HCT116 (cell line): ENCODE results near the gene CIAO2B. TPM values are rescaled to one million over a fixed set of nuclear protein-coding genes. Genes with fewer than 3 reads are reported as not detected.

Source experiments
- ATAC-seq: fragments of 200-7000 bp; cut with Tn5 transposase; 2 replicates; pipeline ENCODE4 v1.9.1; 2020; ENCODE audit warnings: mild to moderate bottlenecking, moderate library complexity
- BruUV-seq: library from RNA; stranded (reverse); fragments of 400-500 nt; replicated peaks from 2 replicates; lab custom pipeline; 2021; lab: Mats Ljungman, UMichigan
- CTCF ChIA-PET: fragments of 300-600 bp; sonication (Branson Sonifier 250); formaldehyde crosslinking; loops from one replicate; lab custom pipeline; 2021; ENCODE audit warnings: antibody characterized with exemption; lab: Charles Lee
- POLR2A ChIA-PET: fragments of 300-600, 350-600 bp; sonication (Branson Sonifier 250); formaldehyde crosslinking; loops from one replicate; lab custom pipeline; 2021; ENCODE audit warnings: antibody characterized with exemption; lab: Charles Lee
- RAD21 ChIA-PET, 2 experiments: fragments of 300-600 bp; sonication (Branson Sonifier 250); formaldehyde crosslinking; loops; one replicate each; lab custom pipeline; 2023; ENCODE audit warnings: low total read pairs in 2 of 2; ENCODE audit not compliant: uncharacterized antibody in 2 of 2, unreplicated experiment in 2 of 2, low non-redundant PET in 1 of 2; lab: Charles Lee
- DNase-seq: peaks from one replicate; pipeline ENCODE4 v3.0.0-alpha.2; 2010; ENCODE audit warnings: low read depth, low spot score
- H2AFZ ChIP-seq: fragments of 200-600 bp; shearing (Covaris generic), sonication (generic); 2 replicates; pipeline ENCODE4 v1.6.1; 2017; ENCODE audit warnings: low read depth, mixed run types, mixed read lengths, antibody characterized with exemption, low read length; ENCODE audit not compliant: poor library complexity, severe bottlenecking
- H3K27ac ChIP-seq: 2 replicates; pipeline ENCODE4 v1.5.1; 2012; ENCODE audit warnings: low read depth, low read length
- H3K27me3 ChIP-seq: fragments of 200-600 bp; sonication (generic); 2 replicates; pipeline ENCODE4 v1.6.1; 2016; ENCODE audit warnings: mixed run types, low read length, mixed read lengths; ENCODE audit not compliant: insufficient read depth
- H3K36me3 ChIP-seq, 2 experiments: fragments of 200-500 bp in 1 of 2; fragments of 200-600 bp in 1 of 2; sonication (Bioruptor generic) in 1 of 2; sonication (generic) in 1 of 2; 2 replicates each; pipeline versions ENCODE4 v1.5.1 to v1.6.1; 2014 to 2016; ENCODE audit warnings: low read length in 2 of 2, inconsistent platforms in 1 of 2, mixed read lengths in 1 of 2, mixed run types in 1 of 2; ENCODE audit not compliant: insufficient read depth in 2 of 2, control insufficient read depth in 1 of 2
- H3K4me1 ChIP-seq, 2 experiments: fragments of 200-600 bp in 1 of 2; sonication (generic) in 1 of 2; 2 replicates each; pipeline versions ENCODE4 v1.5.1 to v1.6.1; 2012 to 2017; ENCODE audit warnings: low read length in 2 of 2, inconsistent platforms in 1 of 2, mild to moderate bottlenecking in 1 of 2, mixed read lengths in 1 of 2, mixed run types in 1 of 2, moderate library complexity in 1 of 2; ENCODE audit not compliant: insufficient read depth in 2 of 2, control insufficient read depth in 1 of 2
- H3K4me2 ChIP-seq: fragments of 200-600 bp; sonication (generic); 2 replicates; pipeline ENCODE4 v1.6.1; 2017; ENCODE audit warnings: mixed run types, low read length, mixed read lengths
- H3K4me3 ChIP-seq, 2 experiments: fragments of 200-600 bp in 1 of 2; sonication (generic) in 1 of 2; replicated peaks in 1 of 2; 2 replicates each; pipeline ENCODE4 v1.5.1; 2011 to 2016; ENCODE audit warnings: low read length in 2 of 2, control low read depth in 1 of 2, low read depth in 1 of 2, mild to moderate bottlenecking in 1 of 2, mixed read lengths in 1 of 2, mixed run types in 1 of 2
- H3K79me2 ChIP-seq: fragments of 200-600 bp; sonication (generic); 2 replicates; pipeline ENCODE4 v1.6.1; 2017; ENCODE audit warnings: mild to moderate bottlenecking, mixed run types, low read length, moderate library complexity, mixed read lengths; ENCODE audit not compliant: insufficient read depth
- H3K9ac ChIP-seq: fragments of 200-600 bp; sonication (generic); 2 replicates; pipeline ENCODE4 v1.6.1; 2016; ENCODE audit warnings: low read length, mixed read lengths
- H3K9me2 ChIP-seq: fragments of 200-600 bp; sonication (generic), shearing (Covaris generic); 2 replicates; pipeline ENCODE4 v1.6.1; 2017; ENCODE audit warnings: mixed run types, mild to moderate bottlenecking, moderate library complexity; ENCODE audit not compliant: insufficient read depth
- H3K9me3 ChIP-seq, 2 experiments: fragments of 200-500 bp in 1 of 2; fragments of 200-600 bp in 1 of 2; sonication (Bioruptor generic) in 1 of 2; sonication (generic) in 1 of 2; 2 replicates each; pipeline ENCODE4 v1.6.1; 2014 to 2017; ENCODE audit warnings: low read length in 2 of 2, mixed read lengths in 2 of 2, inconsistent platforms in 1 of 2, low read depth in 1 of 2, mild to moderate bottlenecking in 1 of 2, mixed run types in 1 of 2, moderate library complexity in 1 of 2; ENCODE audit not compliant: control insufficient read depth in 1 of 2, insufficient read depth in 1 of 2
- H4K20me1 ChIP-seq: fragments of 200-600 bp; sonication (generic), shearing (Covaris generic); 2 replicates; pipeline ENCODE4 v1.6.1; 2017; ENCODE audit warnings: mixed run types, mild to moderate bottlenecking, moderate library complexity; ENCODE audit not compliant: insufficient read depth
- CEBPB ChIP-seq: IDR thresholded peaks from 2 replicates; pipeline ENCODE4 v1.6.1; 2012; ENCODE audit warnings: low read depth
- EGR1 ChIP-seq: IDR thresholded peaks from 2 replicates; pipeline ENCODE4 v1.6.1; 2012; ENCODE audit warnings: low read depth
- EZH2phosphoT487 ChIP-seq: fragments of 200-600 bp; IDR thresholded peaks from 2 replicates; pipeline ENCODE4 v1.6.1; 2018; ENCODE audit warnings: antibody characterized with exemption, borderline replicate concordance
- FOSL1 ChIP-seq: IDR thresholded peaks from 2 replicates; pipeline ENCODE4 v1.6.1; 2012; ENCODE audit warnings: low read depth
- REST ChIP-seq: IDR thresholded peaks from 2 replicates; pipeline ENCODE4 v1.6.1; 2012; ENCODE audit warnings: low read depth
- SP1 ChIP-seq: IDR thresholded peaks from 2 replicates; pipeline ENCODE4 v1.6.1; 2012; ENCODE audit warnings: low read depth
- SRF ChIP-seq: IDR thresholded peaks from 2 replicates; pipeline ENCODE4 v1.6.1; 2012; ENCODE audit warnings: low read depth
- ZFX ChIP-seq: fragments of 450-650 bp; IDR thresholded peaks from 2 replicates; pipeline ENCODE4 v1.6.1; 2017
- ZNF274 ChIP-seq: fragments of 200-500 bp; sonication (Bioruptor generic); IDR thresholded peaks from 2 replicates; pipeline ENCODE4 v1.6.1; 2014; ENCODE audit warnings: mild to moderate bottlenecking, low read depth, low read length, inconsistent platforms
- intact Hi-C: fragments of 100-400 bp; cut with micrococcal nuclease; formaldehyde crosslinking; loops from 2 replicates; pipeline ENCODE4 v1.10.0; 2022
- total RNA-seq: library from RNA; stranded (reverse); gene quantifications from one replicate; pipeline ENCODE4 v1.2.1, GENCODE V29; 2021; ENCODE audit not compliant: unreplicated experiment
- TF ChIP-seq, protein P1 (sequence below): IDR thresholded peaks from 2 replicates; pipeline ENCODE4 v1.6.1; 2011; ENCODE audit warnings: mild to moderate bottlenecking, low read length, moderate library complexity; ENCODE audit not compliant: insufficient replicate concordance; ENCODE audit errors: extremely low read depth
- TF ChIP-seq, protein P2 (sequence below): IDR thresholded peaks from 2 replicates; pipeline ENCODE4 v1.6.1; 2012

The CIAO2B gene
- total RNA-seq, 1 experiment from 2014 or later, result 113 TPM

GRCh38 chr16:66936462-66936861, 2.3 kb upstream of the CIAO2B start (continued):
- TF ChIP-seq REST (no peak), CEBPB (no peak), SP1 (no peak), FOSL1 (no peak)
- TF ChIP-seq, protein P1, sequence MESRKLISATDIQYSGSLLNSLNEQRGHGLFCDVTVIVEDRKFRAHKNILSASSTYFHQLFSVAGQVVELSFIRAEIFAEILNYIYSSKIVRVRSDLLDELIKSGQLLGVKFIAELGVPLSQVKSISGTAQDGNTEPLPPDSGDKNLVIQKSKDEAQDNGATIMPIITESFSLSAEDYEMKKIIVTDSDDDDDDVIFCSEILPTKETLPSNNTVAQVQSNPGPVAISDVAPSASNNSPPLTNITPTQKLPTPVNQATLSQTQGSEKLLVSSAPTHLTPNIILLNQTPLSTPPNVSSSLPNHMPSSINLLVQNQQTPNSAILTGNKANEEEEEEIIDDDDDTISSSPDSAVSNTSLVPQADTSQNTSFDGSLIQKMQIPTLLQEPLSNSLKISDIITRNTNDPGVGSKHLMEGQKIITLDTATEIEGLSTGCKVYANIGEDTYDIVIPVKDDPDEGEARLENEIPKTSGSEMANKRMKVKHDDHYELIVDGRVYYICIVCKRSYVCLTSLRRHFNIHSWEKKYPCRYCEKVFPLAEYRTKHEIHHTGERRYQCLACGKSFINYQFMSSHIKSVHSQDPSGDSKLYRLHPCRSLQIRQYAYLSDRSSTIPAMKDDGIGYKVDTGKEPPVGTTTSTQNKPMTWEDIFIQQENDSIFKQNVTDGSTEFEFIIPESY, result no peak

GRCh38 chr16:66935314-66936011, 1.3 kb upstream of the CIAO2B start, which contains the start of gene CES2:
TSS of gene CES2 (plus strand) at chr16:66935516. CDS start at chr16:66935636, 120 bp downstream.
- POLR2A ChIA-PET, result no interaction called here
- no peak for DNase-seq
- H3K9ac ChIP-seq, result peak within 1 kb of the TSS; percentile 98
- no peak within 1 kb of the TSS for H2AFZ ChIP-seq
- no peaks in the 10 kb centered on the region for H3K27me3 ChIP-seq
- ATAC-seq, result peak; percentile 39
- CTCF ChIA-PET, result no interaction called here
- peak within 1 kb of the TSS; percentile 95 for H3K27ac ChIP-seq
- H4K20me1 ChIP-seq, result no peaks in the 10 kb centered on the region
- intact Hi-C loops, result no loop called here
- H3K4me3 ChIP-seq, result peak within 1 kb of the TSS; percentile 99
- no peaks in the 10 kb centered on the region for H3K9me2 ChIP-seq
- peaks cover 0 to 26% of the 10 kb centered on the region in 2 experiments; a peak in 3 of 4 replicates for H3K4me1 ChIP-seq
- RAD21 ChIA-PET, result no interaction called here
- H3K36me3 ChIP-seq, result peaks cover 14 to 28% of the 10 kb centered on the region in 2 experiments; a peak in 3 of 4 replicates
- peaks cover 62% of the 10 kb centered on the region for H3K79me2 ChIP-seq
- peak within 1 kb of the TSS; percentile 97 for H3K4me2 ChIP-seq
- H3K9me3 ChIP-seq, result no peaks in the 10 kb centered on the region
- BruUV-seq, result no TSS peak
- no peak for TF ChIP-seq SP1
- TF ChIP-seq, protein P1, result no peak
- TF ChIP-seq SRF, result no peak
- no peak for TF ChIP-seq EZH2phosphoT487
- no peak for TF ChIP-seq REST
- TF ChIP-seq, protein P2, sequence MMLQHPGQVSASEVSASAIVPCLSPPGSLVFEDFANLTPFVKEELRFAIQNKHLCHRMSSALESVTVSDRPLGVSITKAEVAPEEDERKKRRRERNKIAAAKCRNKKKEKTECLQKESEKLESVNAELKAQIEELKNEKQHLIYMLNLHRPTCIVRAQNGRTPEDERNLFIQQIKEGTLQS, result no peak
- no peak for TF ChIP-seq CEBPB
- no peak for TF ChIP-seq ZFX
- no peak for TF ChIP-seq EGR1
- no peak for TF ChIP-seq ZNF274
